GM23248 (cell line): ENCODE data around the gene GCK. TPM values are rescaled to one million over a fixed set of nuclear protein-coding genes. Genes with fewer than 3 reads are reported as not detected.
A peak's percentile ranks its signal among the peaks of the same experiment; 100 is the strongest.

Experiments used
- DNase-seq: peaks from one replicate; pipeline ENCODE4 v3.0.0-alpha.2; 2015
- H2AFZ ChIP-seq: fragments of 200-600 bp; sonication (generic); 2 replicates; pipeline ENCODE4 v1.6.1; 2016; ENCODE audit warnings: antibody characterized with exemption
- H3F3A ChIP-seq: fragments of 200-600 bp; sonication (generic); 2 replicates; pipeline ENCODE4 v1.6.1; 2016; ENCODE audit warnings: mild to moderate bottlenecking, antibody characterized with exemption, mixed run types; ENCODE audit not compliant: insufficient read depth
- H3K27ac ChIP-seq: fragments of 200-600 bp; sonication (generic); 2 replicates; pipeline ENCODE4 v1.5.1; 2016; ENCODE audit warnings: mild to moderate bottlenecking
- H3K27me3 ChIP-seq: fragments of 200-600 bp; sonication (generic); replicated peaks from 2 replicates; pipeline ENCODE4 v1.6.1; 2016; ENCODE audit warnings: mild to moderate bottlenecking; ENCODE audit not compliant: insufficient read depth
- H3K36me3 ChIP-seq: fragments of 200-600 bp; sonication (generic); 2 replicates; pipeline ENCODE4 v1.6.1; 2016; ENCODE audit warnings: low read depth, mild to moderate bottlenecking
- H3K4me1 ChIP-seq: fragments of 200-600 bp; sonication (generic); 2 replicates; pipeline ENCODE4 v1.6.1; 2016; ENCODE audit warnings: mild to moderate bottlenecking; ENCODE audit not compliant: insufficient read depth
- H3K4me2 ChIP-seq: fragments of 200-600 bp; sonication (generic); one replicate; pipeline ENCODE4 v1.6.1; 2016; ENCODE audit warnings: mild to moderate bottlenecking; ENCODE audit not compliant: unreplicated experiment
- H3K4me3 ChIP-seq: fragments of 200-600 bp; sonication (generic); 2 replicates; pipeline ENCODE4 v1.5.1; 2016; ENCODE audit warnings: mild to moderate bottlenecking
- H3K79me2 ChIP-seq: fragments of 200-600 bp; sonication (generic); 2 replicates; pipeline ENCODE4 v1.6.1; 2016; ENCODE audit warnings: mild to moderate bottlenecking; ENCODE audit not compliant: insufficient read depth
- H3K9ac ChIP-seq: fragments of 200-600 bp; sonication (generic); 2 replicates; pipeline ENCODE4 v1.6.1; 2016; ENCODE audit warnings: mild to moderate bottlenecking
- H3K9me2 ChIP-seq: fragments of 200-600 bp; sonication (generic); 2 replicates; pipeline ENCODE4 v1.6.1; 2016; ENCODE audit warnings: mixed run types, mild to moderate bottlenecking, moderate library complexity; ENCODE audit not compliant: insufficient read depth
- H3K9me3 ChIP-seq: fragments of 200-600 bp; sonication (generic); one replicate; pipeline ENCODE4 v1.6.1; 2017; ENCODE audit warnings: low read depth
- H4K20me1 ChIP-seq: fragments of 200-600 bp; sonication (generic); 2 replicates; pipeline ENCODE4 v1.6.0; 2016; ENCODE audit not compliant: insufficient read depth
- EZH2 ChIP-seq: fragments of 200-600 bp; sonication (generic); IDR thresholded peaks from 2 replicates; pipeline ENCODE4 v1.6.1; 2018; ENCODE audit warnings: antibody characterized with exemption, mild to moderate bottlenecking; ENCODE audit not compliant: insufficient read depth, poor library complexity, severe bottlenecking
- EZH2phosphoT487 ChIP-seq: fragments of 200-600 bp; sonication (generic); IDR thresholded peaks from 2 replicates; pipeline ENCODE4 v1.6.1; 2018; ENCODE audit warnings: antibody characterized with exemption, moderate library complexity, mild to moderate bottlenecking, low read depth; ENCODE audit not compliant: insufficient read depth
- WGBS, 2 experiments: methylation state at CpG; one replicate each; pipeline ENCODE4 v1.1.6; 2015 to 2017; ENCODE audit warnings: low lambda C conversion rate in 2 of 2, low coverage in 1 of 2; ENCODE audit errors: missing lambda C conversion rate in 2 of 2; 5-methylcytosine and 5-hydroxymethylcytosine counted together
- in situ Hi-C: fragments of 300-500 bp; cut with MboI; formaldehyde crosslinking; loops from 2 replicates; pipeline ENCODE4 v1.15.0; 2020
- polyA plus RNA-seq: library from polyadenylated mRNA; unstranded; fragments of >200 nt; fragmentation: Nextera tagmentation; extraction: Ambion mirVana; gene quantifications from 2 replicates; pipeline ENCODE4 v1.2.1, GENCODE V29; 2016
- total RNA-seq: library from RNA; depleted of rRNA; stranded (reverse); fragments of >200 nt; shearing (Covaris generic); gene quantifications from 2 replicates; pipeline ENCODE4 v1.2.3, GENCODE V29; 2014

Gene GCK
- total and polyA plus RNA-seq, 2 experiments from 2014 or later = 0.11 to 0.23 TPM

DNA sequence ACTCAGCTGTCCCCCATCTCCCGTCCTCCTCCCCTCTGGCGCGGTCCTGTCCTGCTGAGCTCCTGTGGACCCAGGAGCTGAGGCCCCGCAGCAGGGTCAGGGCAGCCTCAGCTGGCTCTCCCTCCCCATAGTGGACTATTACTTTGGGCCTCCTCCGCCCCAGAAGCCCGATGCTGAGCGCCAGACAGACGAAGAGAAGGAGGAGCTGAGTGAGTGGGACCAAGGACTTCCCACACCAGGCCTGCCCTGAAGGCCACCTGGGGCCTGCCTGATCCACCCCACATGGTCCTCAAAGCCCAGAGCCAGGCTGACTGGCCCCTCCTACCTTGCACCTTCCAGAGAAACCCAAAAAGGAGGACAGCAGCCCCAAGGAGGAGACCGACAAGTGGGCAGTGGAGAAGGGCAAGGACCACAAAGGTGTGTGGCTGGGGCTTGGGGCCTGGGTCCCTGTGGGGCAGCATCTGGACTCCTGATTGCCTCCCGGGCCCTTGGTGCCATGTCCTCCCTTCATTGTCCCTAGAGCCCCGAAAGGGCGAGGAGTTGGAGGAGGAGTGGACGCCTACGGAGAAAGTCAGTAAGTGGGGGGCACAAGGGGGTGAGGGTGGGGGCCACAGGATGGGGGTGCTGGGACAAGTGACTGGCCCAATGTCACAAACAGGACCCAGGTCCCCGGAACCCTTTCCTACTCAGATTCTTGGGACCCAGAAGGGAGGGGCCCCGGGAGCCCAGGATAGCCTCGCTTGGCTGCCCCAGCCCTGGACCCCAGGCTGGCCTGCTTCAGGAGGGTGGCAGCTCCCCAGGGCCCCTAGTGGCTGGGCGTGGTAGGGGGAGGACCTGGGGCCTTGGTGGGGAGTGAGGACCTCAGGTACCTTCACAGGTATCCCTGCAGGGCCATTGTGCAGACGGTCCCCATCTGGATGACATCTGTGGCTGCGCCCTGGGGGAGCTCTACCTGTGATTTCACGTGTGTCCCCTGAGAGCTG is 80.2 kb downstream of the GCK start:
- H3K9me2 ChIP-seq = no peaks in the 10 kb centered on the region
- H2AFZ ChIP-seq = no peak overlapping the region
- H3K4me1 ChIP-seq = peaks cover 20% of the 10 kb centered on the region
- H3K9ac ChIP-seq = no peak overlapping the region
- H3K36me3 ChIP-seq = no peaks in the 10 kb centered on the region
- in situ Hi-C loops = no loop called here
- H3K4me2 ChIP-seq = no peak overlapping the region
- WGBS, 2 experiments = 79 to 80% methylated on average over 15 to 21 of the region's 21 CpGs
- TF ChIP-seq EZH2phosphoT487 = no peak
- TF ChIP-seq EZH2 = no peak
- peaks cover 26% of the 10 kb centered on the region for H3K79me2 ChIP-seq
- no peaks in the 10 kb centered on the region for H3K9me3 ChIP-seq
- H3K27me3 ChIP-seq = no peaks in the 10 kb centered on the region
- no peaks in the 10 kb centered on the region for H3F3A ChIP-seq
- H3K4me3 ChIP-seq = no peak overlapping the region
- no peak overlapping the region for H3K27ac ChIP-seq
- no peak for DNase-seq
- H4K20me1 ChIP-seq = no peaks in the 10 kb centered on the region

DNA sequence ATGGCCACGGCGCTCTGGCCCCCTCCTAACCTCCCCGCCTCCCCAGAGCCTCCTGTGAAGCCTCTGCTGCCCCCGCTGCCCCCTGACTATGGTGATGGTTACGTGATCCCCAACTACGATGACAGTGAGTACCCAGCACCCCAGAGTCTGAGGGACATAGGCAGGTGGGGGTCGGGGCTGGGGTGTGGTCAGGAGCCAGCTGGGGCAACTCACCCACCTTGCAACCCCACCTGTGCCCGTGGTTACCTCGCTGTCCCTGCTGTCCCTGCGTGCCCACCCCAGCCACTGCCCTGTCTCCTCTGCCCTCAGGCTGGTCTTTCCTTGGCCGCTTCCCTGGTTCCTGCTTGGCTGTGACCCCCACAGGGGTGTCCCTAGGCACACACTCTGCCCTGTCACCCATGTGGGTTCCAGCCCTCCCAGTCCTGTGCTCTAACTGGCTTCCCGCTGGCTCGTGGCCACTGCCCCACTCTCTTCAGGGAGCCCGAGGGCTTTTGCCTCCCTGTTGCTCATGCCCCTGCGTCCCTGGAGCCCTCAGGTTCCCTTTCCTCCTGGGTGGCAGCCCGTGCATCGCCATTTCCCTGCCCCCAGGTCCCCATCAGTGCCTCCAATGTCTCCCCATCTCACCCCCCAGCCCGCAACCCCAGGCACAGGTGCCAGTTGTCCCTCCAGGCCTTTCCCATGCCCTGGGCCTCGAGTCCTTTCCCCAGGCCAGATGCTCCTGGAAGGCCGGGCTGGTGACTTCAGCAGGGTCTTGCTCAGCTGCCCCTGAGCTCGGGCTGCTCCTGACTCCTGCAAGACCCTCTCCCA is 81.1 kb downstream of the GCK start:
- TF ChIP-seq EZH2 = no peak
- TF ChIP-seq EZH2phosphoT487 = no peak
- peaks cover 26% of the 10 kb centered on the region for H3K79me2 ChIP-seq
- 84 to 96% methylated on average over 14 to 21 of the region's 21 CpGs for WGBS, 2 experiments
- H4K20me1 ChIP-seq = no peaks in the 10 kb centered on the region
- H3K36me3 ChIP-seq = no peaks in the 10 kb centered on the region
- peaks cover 6% of the 10 kb centered on the region; the same call in 1 of the 2 replicates for H3F3A ChIP-seq
- H3K4me3 ChIP-seq = no peak overlapping the region
- no peak overlapping the region for H3K27ac ChIP-seq
- no peaks in the 10 kb centered on the region for H3K27me3 ChIP-seq
- H3K9me2 ChIP-seq = no peaks in the 10 kb centered on the region
- no peak overlapping the region for H2AFZ ChIP-seq
- peaks cover 20% of the 10 kb centered on the region for H3K4me1 ChIP-seq
- DNase-seq = no peak
- H3K9ac ChIP-seq = no peak overlapping the region
- no peak overlapping the region for H3K4me2 ChIP-seq
- H3K9me3 ChIP-seq = no peaks in the 10 kb centered on the region
- in situ Hi-C loops = no loop called here

GRCh38 chr7:44107116-44107960 is 81.9 kb downstream of the GCK start:
- Histone ChIP-seq H3K9me3 (no peaks in the 10 kb centered on the region), H2AFZ (no peak overlapping the region), H4K20me1 (no peaks in the 10 kb centered on the region), H3K9me2 (no peaks in the 10 kb centered on the region), H3K36me3 (no peaks in the 10 kb centered on the region), H3F3A (peaks cover 14% of the 10 kb centered on the region), H3K4me3 (no peak overlapping the region), H3K9ac (peak overlapping the region; percentile 14; the same call in 1 of the 2 replicates), H3K27me3 (no peaks in the 10 kb centered on the region), H3K79me2 (peaks cover 26% of the 10 kb centered on the region), H3K4me2 (no peak overlapping the region), H3K4me1 (peaks cover 24% of the 10 kb centered on the region), H3K27ac (no peak overlapping the region)
- WGBS, 2 experiments = 82 to 84% methylated on average over 15 to 17 of the region's 18 CpGs
- TF ChIP-seq EZH2 (no peak), EZH2phosphoT487 (no peak)
- DNase-seq = no peak
- in situ Hi-C loops = no loop called here
